Activated T-cell treated with anti-CD3 and anti-CD28 coated beads, Interleukin-2, amount 50 U/mL, for 72 hours (primary cell): ENCODE data around the gene TYW1B. TPM values are rescaled to one million over a fixed set of nuclear protein-coding genes. Genes with fewer than 3 reads are reported as not detected.
"Not testable (repeated sequence)": the region's sequence is repeated elsewhere in the genome, so short reads cannot be mapped to it uniquely, and the experiment has no call there.

Experiments used
- ATAC-seq, 2 donors: fragments of 150-1000 bp; cut with Tn5 transposase; replicated peaks in 1 of 2; 2 replicates each; pipeline ENCODE4 v1.10.0; 2021; ENCODE audit warnings: moderate library complexity in 2 of 2, mild to moderate bottlenecking in 1 of 2
- DNase-seq, 2 donors: peaks; one replicate each; pipeline ENCODE4 v3.0.0; 2021 to 2022; ENCODE audit warnings: mixed read lengths in 1 of 2
- H3K27ac Mint-ChIP-seq: one replicate; pipeline ENCODE4 v1.8.0; 2022; ENCODE audit warnings: mild to moderate bottlenecking, moderate library complexity, mixed read lengths
- H3K27me3 Mint-ChIP-seq: one replicate; pipeline ENCODE4 v1.8.0; 2022; ENCODE audit warnings: low read depth, mixed read lengths
- H3K36me3 Mint-ChIP-seq, 2 donors: one replicate each; pipeline ENCODE4 v1.8.0; 2022; ENCODE audit warnings: mixed read lengths in 2 of 2, mild to moderate bottlenecking in 1 of 2; ENCODE audit not compliant: insufficient read depth in 2 of 2
- H3K4me1 Mint-ChIP-seq: one replicate; pipeline ENCODE4 v1.8.0; 2022; ENCODE audit warnings: low read depth, mixed read lengths
- H3K4me3 Mint-ChIP-seq, 2 donors: one replicate each; pipeline ENCODE4 v1.8.0; 2022; ENCODE audit warnings: mild to moderate bottlenecking in 2 of 2, mixed read lengths in 2 of 2, moderate library complexity in 2 of 2
- H3K9me3 Mint-ChIP-seq, 2 donors: one replicate each; pipeline ENCODE4 v1.8.0; 2022; ENCODE audit warnings: mixed read lengths in 2 of 2
- total RNA-seq, 2 donors: library from RNA; stranded (reverse); gene quantifications; one replicate each; pipeline ENCODE4 v1.2.3, GENCODE V29; 2022

The TYW1B gene
- total RNA-seq, 2 donors from 2014 or later: 1.5 to 4.7 TPM

DNA sequence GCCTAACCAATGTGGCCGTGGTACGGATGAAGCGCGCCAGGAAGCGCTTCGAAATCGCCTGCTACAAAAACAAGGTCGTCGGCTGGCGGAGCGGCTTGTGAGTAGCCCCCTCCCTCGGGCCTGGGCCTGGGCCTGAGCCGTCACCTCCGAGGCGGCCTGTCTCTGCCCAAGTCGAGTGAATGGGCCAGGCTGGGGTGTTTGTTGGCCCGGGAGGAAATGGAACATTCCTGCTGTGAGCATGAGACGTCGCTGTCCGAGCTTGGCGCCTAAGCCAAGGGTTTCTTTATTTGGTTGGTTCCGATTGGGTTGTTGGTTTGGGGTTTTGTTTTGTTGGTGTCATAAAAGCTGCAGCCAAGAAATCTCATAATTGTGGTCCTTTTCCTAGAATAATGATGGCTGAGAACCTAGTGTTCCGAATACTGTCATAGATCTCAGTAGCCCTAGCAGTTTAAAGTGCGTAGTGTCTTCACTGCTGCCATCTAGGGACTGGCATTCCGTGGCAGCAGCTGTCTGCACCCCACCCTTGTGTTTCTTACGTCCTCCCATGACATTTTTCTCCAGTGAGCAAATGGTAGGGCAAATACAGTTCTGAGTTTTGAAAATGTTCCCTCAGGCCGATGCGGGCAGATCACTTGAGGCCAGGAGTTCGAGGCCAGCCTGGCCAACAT lies 1.8 kb upstream of the TYW1B start:
- Mint-ChIP-seq H3K27ac (peak overlapping the region; percentile 97), H3K4me3 (peak overlapping the region; percentile 92 to 95), H3K4me1 (peaks cover 39% of the 10 kb centered on the region), H3K36me3 (peaks cover 9 to 26% of the 10 kb centered on the region in 2 donors)
- ATAC-seq: peak; percentile 45
- not testable (repeated sequence) for H3K9me3 Mint-ChIP-seq, H3K27me3 Mint-ChIP-seq
- peak; percentile 40 to 46 for DNase-seq

DNA sequence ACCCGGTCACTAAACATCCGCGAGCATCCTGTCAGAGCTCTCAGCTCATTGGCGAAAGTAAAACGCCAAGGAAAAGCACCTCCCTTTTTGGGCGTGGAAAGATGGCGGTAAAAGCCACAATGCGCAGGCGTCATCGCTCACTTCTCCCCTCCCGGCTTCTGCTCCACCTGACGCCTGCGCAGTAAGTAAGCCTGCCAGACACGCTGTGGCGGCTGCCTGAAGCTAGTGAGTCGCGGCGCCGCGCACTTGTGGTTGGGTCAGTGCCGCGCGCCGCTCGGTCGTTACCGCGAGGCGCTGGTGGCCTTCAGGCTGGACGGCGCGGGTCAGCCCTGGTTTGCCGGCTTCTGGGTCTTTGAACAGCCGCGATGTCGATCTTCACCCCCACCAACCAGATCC lies 1.3 kb upstream of the TYW1B start:
- ATAC-seq: peak; percentile 63 to 66
- Mint-ChIP-seq H3K4me1 (peaks cover 39% of the 10 kb centered on the region), H3K4me3 (peak overlapping the region; percentile 92 to 95), H3K27ac (peak overlapping the region; percentile 97), H3K36me3 (peaks cover 9 to 24% of the 10 kb centered on the region in 2 donors)
- peak; percentile 96 to 97 for DNase-seq
- H3K9me3 Mint-ChIP-seq, H3K27me3 Mint-ChIP-seq: not testable (repeated sequence)

DNA sequence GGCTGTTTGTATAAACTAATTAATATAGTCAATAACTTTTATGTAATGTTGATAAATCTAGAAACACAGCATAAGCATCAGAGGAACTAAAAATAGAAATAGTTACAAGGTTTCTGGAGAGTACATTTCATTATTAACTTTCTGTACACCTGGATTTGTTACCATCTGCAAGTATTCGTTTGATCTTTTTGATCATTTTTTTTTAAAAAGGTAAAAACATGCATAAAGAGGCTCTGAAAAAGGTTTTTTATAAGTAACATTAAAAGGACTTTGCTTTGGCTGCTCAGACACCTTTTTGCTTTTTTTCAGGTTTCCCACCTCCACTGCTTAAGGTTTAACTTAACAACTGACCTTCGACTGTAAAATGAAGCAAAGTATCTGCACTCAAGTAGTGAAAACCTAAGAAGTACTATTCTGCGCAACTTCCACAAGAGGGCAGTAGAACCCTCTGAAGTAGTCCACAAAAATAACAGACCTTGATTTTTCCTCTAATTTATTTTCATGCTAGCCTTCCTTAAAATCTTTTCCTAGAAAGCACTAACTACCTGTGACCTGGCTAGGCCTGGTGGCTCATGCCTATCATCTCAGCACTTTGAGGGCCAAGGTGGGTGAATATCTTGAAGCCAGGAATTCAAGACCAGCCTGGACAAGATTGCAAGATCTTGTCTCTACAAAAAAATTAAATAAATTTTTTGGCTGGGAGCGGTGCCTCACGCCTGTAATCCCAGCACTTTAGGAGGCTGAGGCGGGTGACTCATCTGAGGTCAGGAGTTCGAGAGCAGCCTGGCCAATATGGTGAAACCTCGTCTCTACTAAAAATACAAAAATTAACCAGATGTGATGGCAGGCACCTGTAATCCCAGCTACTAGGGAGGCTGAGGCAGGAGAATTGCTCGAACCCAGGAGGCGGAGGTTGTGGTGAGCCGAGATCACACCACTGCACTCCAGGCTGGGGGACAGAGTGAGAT lies 4.0 kb downstream of the TYW1B start:
- H3K36me3 Mint-ChIP-seq, H3K27ac Mint-ChIP-seq, DNase-seq, ATAC-seq, H3K4me3 Mint-ChIP-seq, H3K9me3 Mint-ChIP-seq, H3K27me3 Mint-ChIP-seq: not testable (repeated sequence)
- peaks cover 17% of the 10 kb centered on the region for H3K4me1 Mint-ChIP-seq

DNA sequence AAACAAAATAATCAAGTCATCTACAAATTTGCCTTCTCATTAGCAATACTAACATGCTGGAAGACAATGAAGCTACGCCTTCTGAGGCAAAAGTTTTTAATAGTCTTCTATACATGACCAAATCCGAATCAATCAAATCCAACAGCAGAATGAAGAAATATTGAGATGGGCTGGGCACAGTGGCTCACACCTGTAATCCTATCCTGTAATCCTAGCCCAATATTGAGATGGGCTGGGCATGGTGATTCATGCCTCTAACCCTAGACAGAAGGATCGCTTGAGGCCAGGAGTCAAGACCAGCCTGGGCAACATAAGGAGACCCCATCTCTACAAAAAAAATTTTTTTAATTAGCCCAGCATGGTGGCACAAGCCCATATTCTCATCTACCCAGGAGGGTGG lies 5.5 kb downstream of the TYW1B start:
- not testable (repeated sequence) for H3K27me3 Mint-ChIP-seq, H3K9me3 Mint-ChIP-seq, H3K4me3 Mint-ChIP-seq, DNase-seq, H3K27ac Mint-ChIP-seq, ATAC-seq, H3K36me3 Mint-ChIP-seq
- peaks cover 22% of the 10 kb centered on the region for H3K4me1 Mint-ChIP-seq

DNA sequence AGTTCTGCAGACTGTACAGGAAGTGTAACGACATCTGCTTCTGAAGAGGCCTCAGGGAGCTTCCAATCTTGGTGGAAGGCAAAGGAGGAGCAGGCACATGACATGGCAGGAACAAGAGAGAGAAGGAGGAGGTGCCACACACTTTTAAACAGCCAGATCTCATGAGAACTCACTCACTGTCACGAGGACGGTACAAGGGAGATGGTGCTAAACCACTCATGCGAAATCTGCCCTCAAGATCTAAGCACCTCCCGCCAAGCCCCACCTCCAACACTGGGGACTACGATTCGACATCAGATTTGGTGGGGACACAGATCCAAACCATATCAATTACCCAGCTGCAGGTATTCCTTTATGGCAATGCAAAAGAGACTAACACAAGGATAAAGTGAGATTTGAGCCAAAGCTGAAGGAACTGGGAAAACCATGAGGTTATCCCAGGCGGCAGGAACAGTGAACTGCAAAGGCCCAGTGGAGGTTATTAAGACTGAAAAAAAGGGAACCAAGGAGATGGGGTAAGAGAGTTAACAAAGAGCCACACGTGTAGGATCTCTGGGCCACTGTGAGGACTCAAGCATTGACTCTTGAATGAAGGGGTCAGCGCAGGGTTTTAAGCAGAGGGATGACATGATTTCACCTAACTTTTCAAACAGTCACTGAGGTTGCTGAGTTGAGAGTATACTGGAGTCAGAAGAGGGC lies 9.2 kb downstream of the TYW1B start:
- not testable (repeated sequence) for H3K9me3 Mint-ChIP-seq, ATAC-seq, H3K4me3 Mint-ChIP-seq, H3K27me3 Mint-ChIP-seq, H3K27ac Mint-ChIP-seq, DNase-seq, H3K4me1 Mint-ChIP-seq, H3K36me3 Mint-ChIP-seq

DNA sequence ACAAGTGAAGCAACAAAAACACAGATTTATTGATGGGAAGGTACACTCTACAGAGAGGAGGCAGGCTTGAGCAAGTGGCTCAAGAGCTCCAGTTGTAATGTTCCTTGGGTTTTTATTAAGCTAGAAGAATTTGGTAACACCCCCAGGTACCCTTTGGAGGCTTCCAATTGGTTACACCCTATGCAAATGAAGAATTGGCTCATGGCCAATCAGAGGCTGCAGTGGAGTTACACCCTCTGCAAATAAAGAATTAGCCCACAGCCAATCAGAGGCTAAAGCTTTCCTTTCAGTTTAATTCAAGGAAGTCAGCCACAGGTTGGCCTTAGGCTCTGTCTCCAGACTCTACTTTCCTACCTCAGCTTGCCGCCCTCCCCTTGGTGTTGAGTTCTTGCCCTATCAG lies 10.3 kb downstream of the TYW1B start:
- H3K4me1 Mint-ChIP-seq, H3K27me3 Mint-ChIP-seq, DNase-seq, H3K36me3 Mint-ChIP-seq, H3K27ac Mint-ChIP-seq, ATAC-seq, H3K9me3 Mint-ChIP-seq, H3K4me3 Mint-ChIP-seq: not testable (repeated sequence)

DNA sequence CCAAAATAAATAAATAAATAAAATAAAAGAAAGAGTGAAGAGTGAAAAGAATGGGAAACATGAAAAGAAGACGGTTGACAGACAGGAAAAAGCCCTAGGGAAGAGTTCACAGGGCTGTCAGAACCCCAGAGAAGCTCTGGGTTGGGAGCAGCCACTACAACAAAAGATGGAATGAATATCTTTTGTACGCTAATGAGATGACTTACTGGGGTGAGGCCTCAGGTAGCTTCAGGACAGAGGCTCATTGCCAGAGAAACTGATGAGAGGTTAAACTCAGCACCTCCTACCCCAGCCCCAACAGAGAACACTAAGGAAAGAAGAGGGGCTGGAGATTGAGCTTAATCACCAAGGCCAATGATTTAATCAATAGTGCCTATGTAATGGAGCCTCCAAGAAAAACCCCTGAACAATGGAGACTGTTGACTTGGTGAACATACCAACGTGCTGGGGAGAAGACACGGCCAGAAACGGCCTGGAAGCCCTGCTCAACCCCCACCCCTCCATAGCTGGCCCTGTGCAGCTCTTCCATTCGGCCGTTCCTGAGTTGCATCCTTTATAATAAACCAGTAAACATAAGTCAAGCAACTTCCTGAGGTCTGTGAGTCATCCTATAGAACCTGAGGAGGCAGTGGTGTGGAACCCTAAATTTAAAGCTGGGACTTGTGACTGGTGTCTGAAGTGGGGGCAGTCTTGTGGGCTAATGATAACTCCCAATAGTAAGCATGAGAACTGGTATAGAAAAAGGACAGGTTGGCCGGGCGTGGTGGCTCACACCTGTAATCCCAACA lies 11.4 kb downstream of the TYW1B start:
- not testable (repeated sequence) for H3K4me3 Mint-ChIP-seq, H3K27ac Mint-ChIP-seq, ATAC-seq, H3K9me3 Mint-ChIP-seq, H3K27me3 Mint-ChIP-seq, DNase-seq, H3K36me3 Mint-ChIP-seq, H3K4me1 Mint-ChIP-seq

DNA sequence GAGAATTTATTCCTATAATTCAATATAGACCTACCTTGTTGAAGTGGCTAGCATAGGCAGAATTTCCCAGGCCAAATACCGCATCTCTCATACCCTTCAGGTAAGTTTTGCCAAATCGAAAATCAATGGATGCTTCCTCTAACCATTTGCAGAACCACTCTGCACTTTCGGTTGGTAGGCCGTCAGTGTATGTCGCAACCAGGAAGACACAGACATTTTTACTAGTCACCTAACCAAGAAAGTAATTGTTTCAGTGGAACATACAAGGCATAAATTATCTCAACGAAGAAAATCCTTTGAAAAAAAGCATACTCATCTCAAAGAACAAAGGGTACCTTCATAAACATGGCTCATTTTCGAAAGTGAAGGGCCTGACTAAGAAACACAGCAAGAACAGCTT lies 17.6 kb downstream of the TYW1B start:
- not testable (repeated sequence) for H3K27me3 Mint-ChIP-seq
- H3K36me3 Mint-ChIP-seq: peaks cover 3 to 11% of the 10 kb centered on the region in 2 donors

DNA sequence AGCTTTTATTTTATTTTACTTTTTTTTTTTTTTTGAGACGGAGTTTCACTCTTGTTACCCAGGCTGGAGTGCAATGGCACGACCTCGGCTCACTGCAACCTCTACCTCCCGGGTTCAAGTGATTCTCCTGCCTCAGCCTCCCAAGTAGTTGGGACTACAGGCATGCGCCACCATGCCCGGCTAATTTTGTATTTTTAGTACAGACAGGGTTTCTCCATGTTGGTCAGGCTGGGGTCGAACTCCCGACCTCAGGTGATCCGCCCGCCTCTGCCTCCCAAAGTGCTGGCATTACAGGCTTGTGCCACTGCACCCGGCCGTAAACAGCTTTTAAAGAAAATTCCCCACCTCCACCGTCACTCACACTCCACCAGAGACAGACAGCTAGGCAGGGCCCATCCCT lies 19.5 kb downstream of the TYW1B start:
- not testable (repeated sequence) for H3K4me1 Mint-ChIP-seq, DNase-seq, H3K9me3 Mint-ChIP-seq, H3K4me3 Mint-ChIP-seq, ATAC-seq, H3K27ac Mint-ChIP-seq, H3K27me3 Mint-ChIP-seq
- H3K36me3 Mint-ChIP-seq: peaks cover 3 to 12% of the 10 kb centered on the region in 2 donors

More for the DNA sequence above, 17.6 kb downstream of the TYW1B start:
- ATAC-seq, H3K4me1 Mint-ChIP-seq, H3K4me3 Mint-ChIP-seq, DNase-seq, H3K27ac Mint-ChIP-seq, H3K9me3 Mint-ChIP-seq: not testable (repeated sequence)

GRCh38 chr7:72806851-72807250 lies 21.1 kb downstream of the TYW1B start:
- ATAC-seq, DNase-seq, H3K4me3 Mint-ChIP-seq, H3K9me3 Mint-ChIP-seq, H3K4me1 Mint-ChIP-seq, H3K27me3 Mint-ChIP-seq, H3K27ac Mint-ChIP-seq: not testable (repeated sequence)
- peaks cover 3 to 12% of the 10 kb centered on the region in 2 donors for H3K36me3 Mint-ChIP-seq

DNA sequence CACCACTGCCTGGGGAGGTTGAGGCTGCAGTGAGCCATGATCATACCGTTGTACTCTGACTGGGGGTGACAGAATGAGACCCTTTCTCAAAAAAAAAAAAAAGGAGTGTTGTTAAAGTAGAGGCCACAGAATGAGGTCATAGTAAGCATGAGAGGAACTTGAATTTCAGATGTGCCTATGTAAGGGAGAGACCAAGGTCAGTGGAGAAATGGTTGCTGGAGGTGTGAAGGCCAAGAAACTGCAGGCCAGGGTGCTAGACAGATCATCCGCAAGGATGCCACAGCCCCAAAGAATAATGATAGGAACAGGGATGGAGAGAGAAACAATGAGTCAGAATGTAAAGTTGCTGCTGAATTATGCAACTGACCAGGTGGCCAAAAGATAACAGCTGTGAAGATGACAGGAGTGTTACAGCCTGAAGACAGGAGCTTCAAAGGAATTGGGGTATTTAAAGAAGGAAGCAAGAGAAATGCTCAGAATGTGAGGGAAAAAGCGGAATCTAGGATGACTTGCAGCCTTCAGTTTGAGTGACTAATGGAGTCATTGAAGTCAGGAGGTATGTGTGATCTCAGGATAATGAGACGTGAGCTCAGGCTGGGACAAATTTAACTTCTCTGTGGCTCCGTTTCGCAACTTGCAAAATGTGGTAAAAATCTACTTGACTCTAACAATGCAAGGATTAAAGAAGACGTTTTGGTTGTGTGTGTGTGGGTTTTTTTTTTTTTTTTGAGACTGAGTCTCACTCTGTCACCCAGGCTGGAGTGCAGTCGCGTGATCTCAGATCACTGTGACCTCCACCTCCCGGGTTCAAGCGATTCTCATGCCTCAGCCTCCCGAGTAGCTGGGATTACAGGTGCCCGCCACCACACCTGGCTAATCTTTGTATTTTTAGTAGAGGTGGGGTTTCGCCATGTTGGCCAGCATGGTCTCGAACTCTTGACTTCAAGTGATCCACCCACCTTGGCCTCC lies 22.2 kb downstream of the TYW1B start:
- ATAC-seq: no peak

More for the DNA sequence above, 22.2 kb downstream of the TYW1B start:
- no peak overlapping the region for H3K27ac Mint-ChIP-seq
- H3K4me3 Mint-ChIP-seq: no peak overlapping the region
- H3K9me3 Mint-ChIP-seq: no peaks in the 10 kb centered on the region
- H3K36me3 Mint-ChIP-seq: peaks cover 3 to 12% of the 10 kb centered on the region in 2 donors
- no peaks in the 10 kb centered on the region for H3K27me3 Mint-ChIP-seq
- H3K4me1 Mint-ChIP-seq: no peaks in the 10 kb centered on the region
- no peak for DNase-seq
